Neural cell (in vitro differentiated cells): ENCODE data around the gene TRIOBP. TPM values are rescaled to one million over a fixed set of nuclear protein-coding genes. Genes with fewer than 3 reads are reported as not detected.

Experiments used
- H2AFZ ChIP-seq: fragments of 200-600, 300-800 bp; sonication (generic), shearing (Covaris generic); 2 replicates; pipeline ENCODE4 v1.6.0; 2014; ENCODE audit warnings: low read depth, mild to moderate bottlenecking, antibody characterized with exemption, low read length, moderate library complexity
- H3F3A ChIP-seq: fragments of 200-600 bp; shearing (Covaris generic); 2 replicates; pipeline ENCODE4 v1.6.1; 2016; ENCODE audit warnings: mild to moderate bottlenecking, moderate library complexity, mixed read lengths, antibody characterized with exemption, low read length; ENCODE audit not compliant: insufficient read depth, poor library complexity, severe bottlenecking
- H3K27ac ChIP-seq: fragments of 200-600, 300-800 bp; sonication (generic), shearing (Covaris generic); 2 replicates; pipeline ENCODE4 v1.5.1; 2014; ENCODE audit warnings: mild to moderate bottlenecking, low read length, moderate library complexity
- H3K27me3 ChIP-seq: fragments of 300-800, 200-600 bp; sonication (generic), shearing (Covaris generic); 2 replicates; pipeline ENCODE4 v1.6.0; 2014; ENCODE audit warnings: mild to moderate bottlenecking, low read depth, low read length, moderate library complexity; ENCODE audit not compliant: insufficient read depth
- H3K36me3 ChIP-seq: fragments of 300-800, 200-600 bp; sonication (generic), shearing (Covaris generic); 2 replicates; pipeline ENCODE4 v1.5.1; 2014; ENCODE audit warnings: mild to moderate bottlenecking, antibody characterized with exemption, low read length, moderate library complexity; ENCODE audit not compliant: insufficient read depth
- H3K4me2 ChIP-seq: fragments of 300-800, 200-600 bp; sonication (generic), shearing (Covaris generic); 2 replicates; pipeline ENCODE4 v1.6.0; 2014; ENCODE audit warnings: mild to moderate bottlenecking, low read length
- H3K4me3 ChIP-seq: fragments of 300-800, 200-600 bp; sonication (generic), shearing (Covaris generic); 2 replicates; pipeline ENCODE4 v1.5.1; 2014; ENCODE audit warnings: mild to moderate bottlenecking, low read length, moderate library complexity
- H3K79me2 ChIP-seq: fragments of 200-600 bp; shearing (Covaris generic); replicated peaks from 2 replicates; pipeline ENCODE4 v1.6.0; 2014; ENCODE audit warnings: mild to moderate bottlenecking, low read length, moderate library complexity; ENCODE audit not compliant: insufficient read depth
- H3K9ac ChIP-seq: fragments of 300-800, 200-600 bp; sonication (generic), shearing (Covaris generic); 2 replicates; pipeline ENCODE4 v1.6.1; 2016; ENCODE audit warnings: mild to moderate bottlenecking, low read length, mixed read lengths
- H3K9me2 ChIP-seq: fragments of 200-600 bp; shearing (Covaris generic); 2 replicates; pipeline ENCODE4 v1.6.1; 2016; ENCODE audit warnings: mild to moderate bottlenecking, low read length, mixed read lengths; ENCODE audit not compliant: insufficient read depth
- H3K9me3 ChIP-seq: fragments of 200-600, 300-800 bp; sonication (generic), shearing (Covaris generic); 2 replicates; pipeline ENCODE4 v1.6.1; 2016; ENCODE audit warnings: mild to moderate bottlenecking, mixed run types, low read length, moderate library complexity, mixed read lengths
- H4K20me1 ChIP-seq: fragments of 200-600 bp; shearing (Covaris generic); 2 replicates; pipeline ENCODE4 v1.6.1; 2016; ENCODE audit warnings: mild to moderate bottlenecking, mixed run types; ENCODE audit not compliant: insufficient read depth
- EP300 ChIP-seq: fragments of 450-650 bp; conservative IDR thresholded peaks from 2 replicates; pipeline ENCODE4 v1.6.1; 2014; ENCODE audit warnings: antibody characterized with exemption, mild to moderate bottlenecking, moderate library complexity; ENCODE audit not compliant: poor library complexity, severe bottlenecking
- MXI1 ChIP-seq: fragments of 450-650 bp; conservative IDR thresholded peaks from 2 replicates; pipeline ENCODE4 v1.6.1; 2014; ENCODE audit warnings: antibody characterized with exemption, mild to moderate bottlenecking; ENCODE audit not compliant: poor library complexity, severe bottlenecking
- POLR2AphosphoS5 ChIP-seq: IDR thresholded peaks from 2 replicates; pipeline ENCODE4 v1.6.1; 2012
- RAD21 ChIP-seq: fragments of 450-650 bp; conservative IDR thresholded peaks from 2 replicates; pipeline ENCODE4 v1.6.1; 2014; ENCODE audit warnings: antibody characterized with exemption, mild to moderate bottlenecking, moderate library complexity
- SMC3 ChIP-seq: fragments of 450-650 bp; conservative IDR thresholded peaks from 2 replicates; pipeline ENCODE4 v1.6.1; 2014; ENCODE audit warnings: antibody characterized with exemption, mild to moderate bottlenecking, moderate library complexity; ENCODE audit not compliant: poor library complexity
- TAF1 ChIP-seq: IDR thresholded peaks from 2 replicates; pipeline ENCODE4 v1.6.1; 2012; ENCODE audit warnings: low read depth
- polyA plus RNA-seq: library from polyadenylated mRNA; depleted of rRNA; stranded (reverse); fragments of >200 nt; gene quantifications from 2 replicates; pipeline ENCODE4 v1.2.3, GENCODE V29; 2014
- TF ChIP-seq, protein P1 (sequence below): IDR thresholded peaks from 2 replicates; pipeline ENCODE4 v1.6.1; 2012; ENCODE audit warnings: borderline replicate concordance
- TF ChIP-seq, protein P2 (sequence below): fragments of 450-650 bp; IDR thresholded peaks from 2 replicates; pipeline ENCODE4 v1.5.1; 2014; ENCODE audit warnings: antibody characterized with exemption, mild to moderate bottlenecking, moderate library complexity; ENCODE audit not compliant: poor library complexity, severe bottlenecking

The TRIOBP gene
- polyA plus RNA-seq, 1 donor from 2014 or later, result 16.2 TPM

DNA sequence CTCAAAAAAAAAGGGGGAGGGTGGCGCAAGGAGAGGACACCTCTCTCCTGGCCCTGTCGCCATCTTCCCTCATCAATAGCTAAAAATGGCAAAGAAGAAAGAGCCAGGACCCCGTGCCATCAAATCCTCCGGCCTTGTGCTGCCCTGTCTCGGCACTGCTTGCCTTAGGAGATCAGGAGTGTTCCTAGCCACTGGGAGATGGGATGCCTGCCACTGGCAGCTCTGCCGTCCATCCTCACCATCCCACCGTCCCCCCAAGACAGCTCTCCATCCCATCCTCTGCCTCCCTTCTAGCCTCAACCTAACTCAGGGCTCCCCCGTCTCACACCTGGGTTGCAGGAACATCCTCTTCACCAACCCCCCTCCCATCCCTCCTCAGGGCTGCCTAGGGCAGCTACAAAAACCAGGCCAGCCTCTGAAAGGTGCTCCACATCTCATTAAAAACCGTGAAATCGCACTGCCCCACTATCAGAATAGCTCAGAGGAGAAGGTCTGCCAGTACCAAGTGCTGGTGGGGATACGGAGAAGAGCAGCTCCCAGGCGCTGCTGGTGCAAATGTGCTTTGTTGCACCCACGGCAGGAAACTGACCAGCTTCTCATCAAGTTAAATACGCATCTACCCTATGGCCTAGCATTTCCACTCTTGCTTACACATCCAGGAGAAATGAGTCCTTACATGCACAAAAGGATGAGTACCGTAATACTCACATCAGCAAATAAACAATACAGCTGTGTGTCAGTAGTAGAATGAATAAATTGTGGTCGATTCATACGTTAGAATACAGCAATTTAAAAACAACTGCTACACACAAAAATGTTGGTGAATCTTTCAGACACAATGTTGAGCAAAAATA is 79.2 kb downstream of the TRIOBP start:
- Histone ChIP-seq H3K4me2 (no peak overlapping the region), H3K79me2 (no peaks in the 10 kb centered on the region), H3K27me3 (no peaks in the 10 kb centered on the region), H4K20me1 (no peaks in the 10 kb centered on the region), H3K9ac (no peak overlapping the region), H3K27ac (no peak overlapping the region), H3K9me2 (no peaks in the 10 kb centered on the region), H3F3A (no peaks in the 10 kb centered on the region), H3K9me3 (no peaks in the 10 kb centered on the region), H3K36me3 (no peaks in the 10 kb centered on the region), H3K4me3 (no peak overlapping the region), H2AFZ (no peak overlapping the region)
- TF ChIP-seq TAF1, result no peak
- no peak for TF ChIP-seq EP300
- TF ChIP-seq, protein P1, sequence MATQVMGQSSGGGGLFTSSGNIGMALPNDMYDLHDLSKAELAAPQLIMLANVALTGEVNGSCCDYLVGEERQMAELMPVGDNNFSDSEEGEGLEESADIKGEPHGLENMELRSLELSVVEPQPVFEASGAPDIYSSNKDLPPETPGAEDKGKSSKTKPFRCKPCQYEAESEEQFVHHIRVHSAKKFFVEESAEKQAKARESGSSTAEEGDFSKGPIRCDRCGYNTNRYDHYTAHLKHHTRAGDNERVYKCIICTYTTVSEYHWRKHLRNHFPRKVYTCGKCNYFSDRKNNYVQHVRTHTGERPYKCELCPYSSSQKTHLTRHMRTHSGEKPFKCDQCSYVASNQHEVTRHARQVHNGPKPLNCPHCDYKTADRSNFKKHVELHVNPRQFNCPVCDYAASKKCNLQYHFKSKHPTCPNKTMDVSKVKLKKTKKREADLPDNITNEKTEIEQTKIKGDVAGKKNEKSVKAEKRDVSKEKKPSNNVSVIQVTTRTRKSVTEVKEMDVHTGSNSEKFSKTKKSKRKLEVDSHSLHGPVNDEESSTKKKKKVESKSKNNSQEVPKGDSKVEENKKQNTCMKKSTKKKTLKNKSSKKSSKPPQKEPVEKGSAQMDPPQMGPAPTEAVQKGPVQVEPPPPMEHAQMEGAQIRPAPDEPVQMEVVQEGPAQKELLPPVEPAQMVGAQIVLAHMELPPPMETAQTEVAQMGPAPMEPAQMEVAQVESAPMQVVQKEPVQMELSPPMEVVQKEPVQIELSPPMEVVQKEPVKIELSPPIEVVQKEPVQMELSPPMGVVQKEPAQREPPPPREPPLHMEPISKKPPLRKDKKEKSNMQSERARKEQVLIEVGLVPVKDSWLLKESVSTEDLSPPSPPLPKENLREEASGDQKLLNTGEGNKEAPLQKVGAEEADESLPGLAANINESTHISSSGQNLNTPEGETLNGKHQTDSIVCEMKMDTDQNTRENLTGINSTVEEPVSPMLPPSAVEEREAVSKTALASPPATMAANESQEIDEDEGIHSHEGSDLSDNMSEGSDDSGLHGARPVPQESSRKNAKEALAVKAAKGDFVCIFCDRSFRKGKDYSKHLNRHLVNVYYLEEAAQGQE, result no peak
- TF ChIP-seq RAD21, result no peak
- no peak for TF ChIP-seq SMC3

DNA sequence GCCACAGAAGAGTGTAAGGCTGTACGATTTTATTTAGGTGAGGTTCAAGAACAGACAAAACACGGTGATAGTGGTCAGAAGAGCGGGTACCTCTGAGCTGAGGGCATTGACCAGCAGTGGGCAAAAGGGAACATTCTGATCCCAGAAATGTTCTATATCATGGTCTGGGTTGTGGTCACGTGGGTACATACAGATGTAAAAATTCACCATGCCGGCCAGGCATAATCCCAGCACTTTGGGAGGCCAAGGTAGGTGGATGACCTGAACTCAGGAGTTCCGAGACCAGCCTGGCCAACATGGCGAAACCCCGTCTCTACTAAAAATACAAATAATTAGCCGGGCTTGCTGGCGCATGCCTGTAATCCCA is 79.8 kb downstream of the TRIOBP start:
- Histone ChIP-seq H3K9ac (no peak overlapping the region), H3K79me2 (no peaks in the 10 kb centered on the region), H3K4me3 (no peak overlapping the region), H3K36me3 (no peaks in the 10 kb centered on the region), H3K27me3 (no peaks in the 10 kb centered on the region), H3F3A (no peaks in the 10 kb centered on the region), H4K20me1 (no peaks in the 10 kb centered on the region), H3K9me2 (no peaks in the 10 kb centered on the region), H3K4me2 (no peak overlapping the region), H3K9me3 (no peaks in the 10 kb centered on the region), H2AFZ (no peak overlapping the region), H3K27ac (no peak overlapping the region)
- no peak for TF ChIP-seq SMC3
- no peak for TF ChIP-seq POLR2AphosphoS5
- no peak for TF ChIP-seq MXI1
- TF ChIP-seq, protein P1, result no peak
- no peak for TF ChIP-seq TAF1
- TF ChIP-seq, protein P2, sequence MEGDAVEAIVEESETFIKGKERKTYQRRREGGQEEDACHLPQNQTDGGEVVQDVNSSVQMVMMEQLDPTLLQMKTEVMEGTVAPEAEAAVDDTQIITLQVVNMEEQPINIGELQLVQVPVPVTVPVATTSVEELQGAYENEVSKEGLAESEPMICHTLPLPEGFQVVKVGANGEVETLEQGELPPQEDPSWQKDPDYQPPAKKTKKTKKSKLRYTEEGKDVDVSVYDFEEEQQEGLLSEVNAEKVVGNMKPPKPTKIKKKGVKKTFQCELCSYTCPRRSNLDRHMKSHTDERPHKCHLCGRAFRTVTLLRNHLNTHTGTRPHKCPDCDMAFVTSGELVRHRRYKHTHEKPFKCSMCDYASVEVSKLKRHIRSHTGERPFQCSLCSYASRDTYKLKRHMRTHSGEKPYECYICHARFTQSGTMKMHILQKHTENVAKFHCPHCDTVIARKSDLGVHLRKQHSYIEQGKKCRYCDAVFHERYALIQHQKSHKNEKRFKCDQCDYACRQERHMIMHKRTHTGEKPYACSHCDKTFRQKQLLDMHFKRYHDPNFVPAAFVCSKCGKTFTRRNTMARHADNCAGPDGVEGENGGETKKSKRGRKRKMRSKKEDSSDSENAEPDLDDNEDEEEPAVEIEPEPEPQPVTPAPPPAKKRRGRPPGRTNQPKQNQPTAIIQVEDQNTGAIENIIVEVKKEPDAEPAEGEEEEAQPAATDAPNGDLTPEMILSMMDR, result no peak
- TF ChIP-seq EP300, result no peak
